Ascending aorta (tissue), 2 donors: ENCODE data around the gene SAMHD1. TPM values are rescaled to one million over a fixed set of nuclear protein-coding genes. Genes with fewer than 3 reads are reported as not detected.

ENCODE experiments used
- DNase-seq, 2 donors: peaks; one replicate each; pipeline ENCODE4 v3.0.0-alpha.2; 2019; ENCODE audit warnings: low spot score in 2 of 2
- H3K27ac ChIP-seq, 2 donors: fragments of 200-600 bp; sonication (generic); one replicate each; pipeline ENCODE4 v1.5.1; 2016 to 2017; ENCODE audit warnings: mild to moderate bottlenecking in 1 of 2
- H3K27me3 ChIP-seq: fragments of 200-600 bp; sonication (generic); one replicate; pipeline ENCODE4 v1.5.1; 2017
- H3K36me3 ChIP-seq, 2 donors: fragments of 200-600 bp; sonication (generic); one replicate each; pipeline ENCODE4 v1.5.1; 2016
- H3K4me1 ChIP-seq, 2 donors: fragments of 200-600 bp; sonication (generic); one replicate each; pipeline ENCODE4 v1.5.1; 2016 to 2017; ENCODE audit warnings: mild to moderate bottlenecking in 1 of 2
- H3K4me3 ChIP-seq, 2 donors: fragments of 200-600 bp; sonication (generic); one replicate each; pipeline ENCODE4 v1.5.1; 2016 to 2017; ENCODE audit warnings: mild to moderate bottlenecking in 1 of 2
- H3K9me3 ChIP-seq, 2 donors: fragments of 200-600 bp; sonication (generic); one replicate each; pipeline ENCODE4 v1.5.1; 2016
- intact Hi-C: fragments of 100-400 bp; cut with DNase I; formaldehyde crosslinking; loops from one replicate; pipeline ENCODE4 v1.15.1; 2023
- total RNA-seq: library from RNA; depleted of rRNA; stranded (reverse); fragments of >200 nt; gene quantifications from one replicate; pipeline ENCODE4 v1.1.0, GENCODE V29; 2016
- TF ChIP-seq, protein P1 (sequence below), 3 experiments: fragments of 200-600 bp in 2 of 3; fragments of 450-650 bp in 1 of 3; sonication (generic) in 2 of 3; IDR thresholded peaks; one replicate each; pipeline ENCODE4 v1.5.1; 2016 to 2019; ENCODE audit warnings: antibody characterized with exemption in 3 of 3, mild to moderate bottlenecking in 1 of 3, moderate library complexity in 1 of 3

Gene SAMHD1
- total RNA-seq, 1 donor from 2014 or later: 163 TPM

DNA sequence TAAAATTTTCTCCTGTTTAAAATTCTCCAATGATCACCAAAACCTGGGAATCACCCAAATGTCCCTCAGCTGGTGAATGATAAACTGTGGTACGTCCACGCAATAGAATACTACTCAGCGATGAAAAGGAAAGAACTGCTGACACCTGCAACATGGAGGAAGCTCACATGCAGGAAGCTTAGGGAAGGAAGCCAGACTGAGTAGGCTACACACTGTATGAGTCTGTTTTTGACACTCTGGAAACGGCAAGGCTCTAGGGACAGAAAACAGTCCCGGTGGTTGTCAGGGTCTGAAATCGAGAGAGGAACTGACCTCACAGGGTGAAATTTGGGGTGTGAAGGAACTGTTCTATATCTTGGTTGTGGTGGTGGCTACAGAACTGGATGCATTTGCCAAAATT lies 100.7 kb downstream of the SAMHD1 start:
- peaks cover 23 to 73% of the 10 kb centered on the region in 2 donors for H3K4me1 ChIP-seq
- intact Hi-C loops: no loop called here
- no peaks in the 10 kb centered on the region for H3K9me3 ChIP-seq
- no peak overlapping the region for H3K4me3 ChIP-seq
- H3K36me3 ChIP-seq: no peaks in the 10 kb centered on the region
- peak overlapping the region; percentile 93 to 99 for H3K27ac ChIP-seq
- no peak for DNase-seq
- TF ChIP-seq, protein P1, sequence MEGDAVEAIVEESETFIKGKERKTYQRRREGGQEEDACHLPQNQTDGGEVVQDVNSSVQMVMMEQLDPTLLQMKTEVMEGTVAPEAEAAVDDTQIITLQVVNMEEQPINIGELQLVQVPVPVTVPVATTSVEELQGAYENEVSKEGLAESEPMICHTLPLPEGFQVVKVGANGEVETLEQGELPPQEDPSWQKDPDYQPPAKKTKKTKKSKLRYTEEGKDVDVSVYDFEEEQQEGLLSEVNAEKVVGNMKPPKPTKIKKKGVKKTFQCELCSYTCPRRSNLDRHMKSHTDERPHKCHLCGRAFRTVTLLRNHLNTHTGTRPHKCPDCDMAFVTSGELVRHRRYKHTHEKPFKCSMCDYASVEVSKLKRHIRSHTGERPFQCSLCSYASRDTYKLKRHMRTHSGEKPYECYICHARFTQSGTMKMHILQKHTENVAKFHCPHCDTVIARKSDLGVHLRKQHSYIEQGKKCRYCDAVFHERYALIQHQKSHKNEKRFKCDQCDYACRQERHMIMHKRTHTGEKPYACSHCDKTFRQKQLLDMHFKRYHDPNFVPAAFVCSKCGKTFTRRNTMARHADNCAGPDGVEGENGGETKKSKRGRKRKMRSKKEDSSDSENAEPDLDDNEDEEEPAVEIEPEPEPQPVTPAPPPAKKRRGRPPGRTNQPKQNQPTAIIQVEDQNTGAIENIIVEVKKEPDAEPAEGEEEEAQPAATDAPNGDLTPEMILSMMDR (IDR thresholded peaks at IDR 0.05): no peak
- no peaks in the 10 kb centered on the region for H3K27me3 ChIP-seq

DNA sequence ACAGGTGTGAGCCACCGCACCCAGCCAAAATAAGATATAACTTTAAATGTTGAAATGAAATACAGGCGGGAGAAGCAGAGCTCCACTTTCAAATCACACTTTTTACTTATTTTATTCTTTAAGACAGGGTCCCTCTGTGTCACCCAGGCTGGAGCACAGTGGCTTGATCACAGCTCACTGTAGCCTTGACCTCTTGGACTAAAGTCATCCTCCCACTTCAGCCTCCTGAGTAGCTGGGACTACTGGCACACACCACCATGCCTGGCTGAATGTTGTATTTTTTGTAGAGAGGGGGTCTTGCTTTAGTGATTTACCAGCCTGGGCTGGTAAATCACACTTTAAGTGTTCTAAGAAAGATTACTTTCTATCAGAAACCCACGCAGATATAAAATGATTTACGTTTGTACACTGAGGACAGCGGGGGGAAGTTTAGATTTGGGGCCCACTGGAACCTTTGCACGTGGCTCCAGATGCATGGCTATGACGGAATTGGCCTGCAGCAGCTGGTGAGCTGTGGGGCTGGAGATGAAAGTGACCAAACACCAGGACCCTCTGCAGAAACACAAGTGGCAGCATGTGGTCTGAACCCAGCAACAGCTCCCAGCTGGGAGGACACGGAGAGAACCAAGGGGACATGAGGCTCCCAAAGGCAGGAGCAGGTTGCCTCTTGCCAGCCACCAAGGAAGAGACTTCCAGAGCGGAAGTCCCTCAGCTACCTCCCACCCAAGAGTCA lies 102.0 kb downstream of the SAMHD1 start:
- intact Hi-C loops: loop anchor here (5.0 kb wide), 1 partner anchor 142 kb away; no protein-coding TSS in a partner anchor
- H3K4me1 ChIP-seq: peaks cover 21 to 71% of the 10 kb centered on the region in 2 donors
- TF ChIP-seq, protein P1 (IDR thresholded peaks at IDR 0.05): no peak

DNA sequence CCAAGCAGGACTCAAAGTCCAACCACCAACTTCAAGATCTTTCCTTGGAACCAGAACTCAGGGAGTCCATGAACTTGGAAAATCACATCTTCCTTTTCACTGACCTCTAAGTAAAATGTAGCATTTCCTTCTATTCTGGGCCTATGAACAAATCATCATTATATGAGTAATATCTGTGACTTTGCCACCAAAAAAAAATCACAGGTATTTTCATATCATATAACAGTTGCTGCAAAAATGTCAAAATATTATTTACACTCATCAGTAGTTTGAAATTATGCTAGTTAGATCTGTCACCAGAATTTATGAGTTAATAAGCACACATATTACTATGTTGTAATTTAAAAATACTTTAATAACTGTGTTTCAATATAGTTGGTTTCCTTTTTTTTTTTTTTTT lies 102.8 kb downstream of the SAMHD1 start:
- Histone ChIP-seq H3K36me3 (no peaks in the 10 kb centered on the region), H3K9me3 (no peaks in the 10 kb centered on the region), H3K4me1 (peaks cover 23 to 65% of the 10 kb centered on the region in 2 donors), H3K4me3 (no peak overlapping the region), H3K27ac (peak overlapping the region; percentile 93 to 98), H3K27me3 (no peaks in the 10 kb centered on the region)
- DNase-seq: no peak
- TF ChIP-seq, protein P1 (IDR thresholded peaks at IDR 0.05): no peak
- intact Hi-C loops: loop anchor here (5.0 kb wide), 1 partner anchor 141 kb away; no protein-coding TSS in a partner anchor

More for the DNA sequence above, 102.0 kb downstream of the SAMHD1 start:
- Histone ChIP-seq H3K36me3 (no peaks in the 10 kb centered on the region), H3K9me3 (no peaks in the 10 kb centered on the region), H3K4me3 (no peak overlapping the region), H3K27ac (peak overlapping the region; percentile 93 to 98), H3K27me3 (no peaks in the 10 kb centered on the region)
- DNase-seq: no peak

DNA sequence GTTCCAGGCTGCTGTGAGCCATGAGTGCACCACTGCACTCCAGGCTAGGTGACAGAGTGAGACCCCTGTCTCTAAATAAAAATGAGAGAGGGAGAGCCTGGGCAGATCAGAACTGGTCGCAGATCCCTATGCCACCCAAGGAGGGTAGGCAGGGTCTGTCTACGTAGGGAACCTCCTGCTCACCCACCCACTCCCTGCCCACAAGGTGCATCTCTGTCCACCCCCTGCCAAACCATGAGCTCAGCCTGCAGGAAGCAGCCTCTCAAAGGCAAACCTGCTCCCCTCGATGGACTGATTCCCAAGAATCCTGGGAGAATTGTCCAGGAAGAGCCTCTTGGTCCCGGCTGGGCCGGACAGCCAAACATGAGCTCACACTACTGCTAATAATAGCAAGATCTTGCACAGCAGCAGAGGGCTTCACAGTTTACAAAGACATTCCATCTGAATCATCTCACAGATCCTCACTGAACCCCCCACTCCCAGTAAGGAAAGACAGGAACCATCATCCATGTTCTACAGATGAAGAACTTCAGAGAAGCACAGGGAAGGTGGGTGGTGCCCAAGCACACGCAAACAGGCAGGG lies 103.3 kb downstream of the SAMHD1 start:
- no peaks in the 10 kb centered on the region for H3K27me3 ChIP-seq
- H3K36me3 ChIP-seq: no peaks in the 10 kb centered on the region
- peak in 1 of 2 donors; percentile 86 for DNase-seq
- H3K4me3 ChIP-seq: no peak overlapping the region
- H3K4me1 ChIP-seq: peaks cover 26 to 63% of the 10 kb centered on the region in 2 donors
- TF ChIP-seq, protein P1 (IDR thresholded peaks at IDR 0.05): no peak
- H3K27ac ChIP-seq: peak overlapping the region; percentile 93 to 98
- intact Hi-C loops: loop anchor here (5.0 kb wide), 1 partner anchor 141 kb away; no protein-coding TSS in a partner anchor
- H3K9me3 ChIP-seq: no peaks in the 10 kb centered on the region

DNA sequence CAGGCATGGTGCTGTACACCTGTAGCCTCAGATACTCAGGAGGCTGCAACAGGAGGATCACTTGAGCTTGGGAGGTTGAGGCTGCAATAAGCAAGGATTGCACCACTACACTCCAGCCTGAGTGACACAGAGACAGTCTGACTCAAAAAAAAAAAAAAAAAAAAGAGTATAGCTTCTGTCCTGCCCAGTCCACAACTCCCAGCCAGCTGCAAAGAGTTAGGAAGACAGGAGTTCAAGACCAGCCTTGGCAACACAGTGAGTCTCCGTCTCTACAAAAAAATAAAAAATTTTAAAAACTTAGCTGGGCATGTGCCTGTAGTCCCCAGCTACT lies 103.8 kb downstream of the SAMHD1 start:
- no peak overlapping the region for H3K4me3 ChIP-seq
- no peaks in the 10 kb centered on the region for H3K27me3 ChIP-seq
- TF ChIP-seq, protein P1 (IDR thresholded peaks at IDR 0.05): no peak
- peak overlapping the region; percentile 93 to 98 for H3K27ac ChIP-seq
- peaks cover 30 to 59% of the 10 kb centered on the region in 2 donors for H3K4me1 ChIP-seq
- no peaks in the 10 kb centered on the region for H3K36me3 ChIP-seq
- no peaks in the 10 kb centered on the region for H3K9me3 ChIP-seq
- no peak for DNase-seq
- intact Hi-C loops: loop anchor here (1.0 to 5.0 kb wide), 4 partner anchors 12 to 140 kb away; no protein-coding TSS in a partner anchor
